Vagina (tissue), 2 donors: ENCODE data around the gene ADAM20.

Experiments used
- POLR2AphosphoS5 ChIP-seq, 2 donors: sonication (generic); formaldehyde crosslinking; IDR thresholded peaks; one replicate each; pipeline ENCODE4 v1.9.0; 2017; ENCODE audit warnings: antibody characterized with exemption in 2 of 2, mild to moderate bottlenecking in 2 of 2, low read depth in 1 of 2; ENCODE audit not compliant: insufficient read depth in 1 of 2
- TF ChIP-seq, protein P1 (sequence below), 3 experiments: fragments of 450-650 bp in 2 of 3; fragments of 200-600 bp in 1 of 3; sonication (generic) in 1 of 3; IDR thresholded peaks; one replicate each; pipeline ENCODE4 v1.5.1; 2017 to 2019; ENCODE audit warnings: antibody characterized with exemption in 3 of 3, mild to moderate bottlenecking in 2 of 3, moderate library complexity in 2 of 3

DNA sequence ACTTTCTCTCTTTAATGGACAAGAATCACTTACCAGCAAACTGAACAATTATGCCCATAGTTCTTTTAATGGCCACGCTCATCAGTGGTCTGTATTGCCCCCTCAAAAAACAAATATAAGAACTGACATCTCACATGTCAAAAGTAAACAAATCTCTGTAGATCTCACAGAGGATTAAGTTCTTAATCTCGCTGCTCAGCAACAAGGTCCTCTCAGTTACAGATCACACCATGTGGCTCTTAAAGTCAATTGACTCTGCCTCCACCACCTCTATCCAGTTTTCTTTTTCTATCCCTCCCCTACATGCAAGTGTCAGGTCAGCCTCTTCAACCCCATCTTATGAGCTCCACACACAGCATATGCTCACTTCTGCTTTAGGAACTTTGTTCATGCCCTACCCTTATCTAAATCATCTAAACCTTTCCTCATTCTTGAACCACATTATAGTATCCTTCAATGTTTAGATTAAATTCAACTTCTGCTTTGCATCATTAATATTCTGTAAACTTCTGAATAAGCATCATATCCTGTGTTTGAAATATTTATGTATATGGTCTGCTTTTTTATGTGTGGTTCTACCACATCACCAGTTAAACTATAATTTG is 7.2 kb downstream of the ADAM20 start:
- TF ChIP-seq, protein P1, sequence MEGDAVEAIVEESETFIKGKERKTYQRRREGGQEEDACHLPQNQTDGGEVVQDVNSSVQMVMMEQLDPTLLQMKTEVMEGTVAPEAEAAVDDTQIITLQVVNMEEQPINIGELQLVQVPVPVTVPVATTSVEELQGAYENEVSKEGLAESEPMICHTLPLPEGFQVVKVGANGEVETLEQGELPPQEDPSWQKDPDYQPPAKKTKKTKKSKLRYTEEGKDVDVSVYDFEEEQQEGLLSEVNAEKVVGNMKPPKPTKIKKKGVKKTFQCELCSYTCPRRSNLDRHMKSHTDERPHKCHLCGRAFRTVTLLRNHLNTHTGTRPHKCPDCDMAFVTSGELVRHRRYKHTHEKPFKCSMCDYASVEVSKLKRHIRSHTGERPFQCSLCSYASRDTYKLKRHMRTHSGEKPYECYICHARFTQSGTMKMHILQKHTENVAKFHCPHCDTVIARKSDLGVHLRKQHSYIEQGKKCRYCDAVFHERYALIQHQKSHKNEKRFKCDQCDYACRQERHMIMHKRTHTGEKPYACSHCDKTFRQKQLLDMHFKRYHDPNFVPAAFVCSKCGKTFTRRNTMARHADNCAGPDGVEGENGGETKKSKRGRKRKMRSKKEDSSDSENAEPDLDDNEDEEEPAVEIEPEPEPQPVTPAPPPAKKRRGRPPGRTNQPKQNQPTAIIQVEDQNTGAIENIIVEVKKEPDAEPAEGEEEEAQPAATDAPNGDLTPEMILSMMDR (IDR thresholded peaks at IDR 0.05), result no peak
- no peak for TF ChIP-seq POLR2AphosphoS5 (IDR thresholded peaks at IDR 0.05; ENCODE audit: insufficient read depth in 1 of 2, low read depth in 1 of 2)
